ENCODE results near the gene BANF2. TPM values are rescaled to one million over a fixed set of nuclear protein-coding genes. Genes with fewer than 3 reads are reported as not detected.

The BANF2 gene
- total RNA-seq, 4 donors from 2014 or later = not detected

DNA sequence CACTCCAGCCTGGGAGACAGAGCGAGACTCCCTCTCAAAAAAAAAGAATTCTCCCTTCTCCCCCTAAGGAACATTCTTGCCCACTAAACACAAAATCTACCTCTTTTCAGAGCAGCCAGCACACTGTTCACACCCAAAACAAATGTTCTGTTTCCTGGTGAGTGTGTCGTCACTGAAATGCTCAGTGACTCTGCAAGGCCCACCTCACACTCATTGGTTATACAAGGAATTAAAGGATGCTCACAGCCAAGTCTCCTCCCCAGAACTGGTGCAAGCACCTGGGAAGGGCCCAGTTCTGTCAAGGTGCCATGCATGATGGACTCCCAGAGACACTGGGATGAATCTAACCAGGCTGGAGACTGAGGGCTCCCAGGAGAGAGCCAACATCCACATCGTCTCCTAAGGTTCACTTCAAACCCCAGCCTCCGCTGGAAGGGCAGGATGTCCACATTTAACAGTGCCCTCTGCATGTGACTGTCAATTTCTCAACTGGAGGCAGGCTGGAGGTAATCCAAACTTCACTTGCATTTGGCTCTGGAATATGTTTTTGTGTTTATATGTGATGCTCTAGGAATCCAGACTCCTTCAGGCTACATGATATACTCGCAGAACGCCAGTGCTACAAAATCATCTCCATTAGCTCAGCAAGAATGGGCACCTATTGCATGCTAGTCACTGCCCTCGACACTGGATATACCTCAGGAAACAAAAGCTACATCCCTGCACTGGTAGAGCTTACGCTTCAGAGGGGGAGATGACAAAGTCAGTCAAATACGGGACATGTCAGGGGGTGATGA, 24.8 kb upstream of the BANF2 start:
- Histone ChIP-seq H3K4me3 (no peak overlapping the region), H3K9me3 (no peaks in the 10 kb centered on the region), H3K36me3 (peaks cover 0 to 24% (median 3%) of the 10 kb centered on the region in 4 donors), H3K4me1 (peaks cover 21 to 56% (median 51%) of the 10 kb centered on the region in 4 donors), H3K27me3 (no peaks in the 10 kb centered on the region), H3K27ac (replicated peaks in 1 of 4) (peak overlapping the region in 2 of 4 donors; percentile 20 to 34)
- DNase-seq (ENCODE audit: extremely low spot score) = no peak
- intact Hi-C loops (cut with DNase I) = no loop called here
- WGBS = 81% methylated on average over 8 of the region's 9 CpGs
- TF ChIP-seq, protein P1, sequence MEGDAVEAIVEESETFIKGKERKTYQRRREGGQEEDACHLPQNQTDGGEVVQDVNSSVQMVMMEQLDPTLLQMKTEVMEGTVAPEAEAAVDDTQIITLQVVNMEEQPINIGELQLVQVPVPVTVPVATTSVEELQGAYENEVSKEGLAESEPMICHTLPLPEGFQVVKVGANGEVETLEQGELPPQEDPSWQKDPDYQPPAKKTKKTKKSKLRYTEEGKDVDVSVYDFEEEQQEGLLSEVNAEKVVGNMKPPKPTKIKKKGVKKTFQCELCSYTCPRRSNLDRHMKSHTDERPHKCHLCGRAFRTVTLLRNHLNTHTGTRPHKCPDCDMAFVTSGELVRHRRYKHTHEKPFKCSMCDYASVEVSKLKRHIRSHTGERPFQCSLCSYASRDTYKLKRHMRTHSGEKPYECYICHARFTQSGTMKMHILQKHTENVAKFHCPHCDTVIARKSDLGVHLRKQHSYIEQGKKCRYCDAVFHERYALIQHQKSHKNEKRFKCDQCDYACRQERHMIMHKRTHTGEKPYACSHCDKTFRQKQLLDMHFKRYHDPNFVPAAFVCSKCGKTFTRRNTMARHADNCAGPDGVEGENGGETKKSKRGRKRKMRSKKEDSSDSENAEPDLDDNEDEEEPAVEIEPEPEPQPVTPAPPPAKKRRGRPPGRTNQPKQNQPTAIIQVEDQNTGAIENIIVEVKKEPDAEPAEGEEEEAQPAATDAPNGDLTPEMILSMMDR (IDR thresholded peaks at IDR 0.05) = no peak
- TF ChIP-seq POLR2A (IDR thresholded peaks at IDR 0.05; ENCODE audit: low read depth) (no peak), EP300 (IDR thresholded peaks at IDR 0.05) (no peak), POLR2AphosphoS5 (IDR thresholded peaks at IDR 0.05) (no peak)

- intact Hi-C loops (cut with DNase I) = no loop called here
- TF ChIP-seq POLR2AphosphoS5 (IDR thresholded peaks at IDR 0.05) = no peak
- no peak for TF ChIP-seq EP300 (IDR thresholded peaks at IDR 0.05)
- TF ChIP-seq POLR2A (IDR thresholded peaks at IDR 0.05; ENCODE audit: low read depth) = no peak
- TF ChIP-seq, protein P1 (IDR thresholded peaks at IDR 0.05) = no peak
- Histone ChIP-seq H3K27me3 (no peaks in the 10 kb centered on the region), H3K9me3 (no peaks in the 10 kb centered on the region), H3K4me3 (no peak overlapping the region), H3K36me3 (peaks cover 0 to 24% (median 3%) of the 10 kb centered on the region in 4 donors), H3K4me1 (peaks cover 26 to 57% (median 51%) of the 10 kb centered on the region in 4 donors), H3K27ac (replicated peaks in 1 of 4) (peak overlapping the region in 2 of 4 donors; percentile 20 to 34)
- WGBS = 92% methylated on average over 13 of the region's 13 CpGs
- DNase-seq (ENCODE audit: extremely low spot score) = no peak
Measured at GRCh38 chr20:17675519-17676377, 24.0 kb upstream of the BANF2 start.

GRCh38 chr20:17676378-17676759, 23.4 kb upstream of the BANF2 start:
- Histone ChIP-seq H3K27ac (replicated peaks in 1 of 4) (peak overlapping the region in 1 of 4 donors; percentile 1), H3K27me3 (no peaks in the 10 kb centered on the region), H3K4me1 (peaks cover 26 to 53% (median 49%) of the 10 kb centered on the region in 4 donors), H3K36me3 (peaks cover 0 to 24% (median 3%) of the 10 kb centered on the region in 4 donors), H3K9me3 (no peaks in the 10 kb centered on the region), H3K4me3 (no peak overlapping the region)
- 87% methylated on average over 3 of the region's 4 CpGs for WGBS
- no peak for TF ChIP-seq POLR2AphosphoS5 (IDR thresholded peaks at IDR 0.05)
- intact Hi-C loops (cut with DNase I) = no loop called here
- no peak for DNase-seq (ENCODE audit: extremely low spot score)

DNA sequence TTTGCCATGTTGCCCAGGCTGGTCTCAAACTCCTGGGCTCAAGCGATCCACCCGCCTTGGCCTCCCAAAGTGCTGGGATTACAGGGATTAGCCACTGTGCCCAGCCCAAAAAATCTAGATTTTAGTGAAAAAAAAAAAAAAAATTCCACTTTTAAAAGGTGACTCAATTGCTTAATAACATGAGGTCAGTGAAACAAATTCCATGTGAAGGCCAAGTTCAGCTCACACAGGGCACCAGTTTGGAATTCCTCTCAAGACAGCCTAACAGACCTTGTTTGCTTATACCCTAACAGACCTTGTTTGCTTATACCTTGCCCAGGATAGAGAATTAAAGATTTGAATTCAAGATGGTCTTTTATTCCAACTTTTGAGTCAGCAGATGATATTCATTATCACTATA, 22.8 kb upstream of the BANF2 start:
- Histone ChIP-seq H3K27me3 (no peaks in the 10 kb centered on the region), H3K27ac (replicated peaks in 1 of 4) (peak overlapping the region in 1 of 4 donors; percentile 1), H3K4me3 (no peak overlapping the region), H3K9me3 (no peaks in the 10 kb centered on the region), H3K4me1 (peaks cover 26 to 51% (median 44%) of the 10 kb centered on the region in 4 donors), H3K36me3 (peaks cover 0 to 24% (median 3%) of the 10 kb centered on the region in 4 donors)
- WGBS = 94% methylated on average over 2 of the region's 2 CpGs
- no peak for TF ChIP-seq EP300 (IDR thresholded peaks at IDR 0.05)
- no peak for DNase-seq (ENCODE audit: extremely low spot score)
- intact Hi-C loops (cut with DNase I) = no loop called here

GRCh38 chr20:17678295-17678694, 21.5 kb upstream of the BANF2 start:
- TF ChIP-seq EP300 (IDR thresholded peaks at IDR 0.05) (no peak), POLR2A (IDR thresholded peaks at IDR 0.05; ENCODE audit: low read depth) (no peak), POLR2AphosphoS5 (IDR thresholded peaks at IDR 0.05) (no peak)
- TF ChIP-seq, protein P1 (IDR thresholded peaks at IDR 0.05) = no peak
- Histone ChIP-seq H3K9me3 (no peaks in the 10 kb centered on the region), H3K4me1 (peaks cover 26 to 55% (median 52%) of the 10 kb centered on the region in 4 donors), H3K36me3 (peaks cover 0 to 24% (median 3%) of the 10 kb centered on the region in 4 donors), H3K27ac (replicated peaks in 1 of 4) (no peak overlapping the region), H3K4me3 (no peak overlapping the region), H3K27me3 (no peaks in the 10 kb centered on the region)
- WGBS = 97% methylated on average over 2 of the region's 2 CpGs
- DNase-seq (ENCODE audit: extremely low spot score) = no peak
- intact Hi-C loops (cut with DNase I) = no loop called here
